GM12872 (cell line): ENCODE data around the gene HOXB5.

Source experiments
- TF ChIP-seq, protein P1 (sequence below): IDR thresholded peaks from 3 replicates; pipeline ENCODE4 v1.5.1; 2011; ENCODE audit warnings: low read depth, mild to moderate bottlenecking, low read length, moderate library complexity; ENCODE audit not compliant: insufficient read depth

Gene HOXB5

DNA sequence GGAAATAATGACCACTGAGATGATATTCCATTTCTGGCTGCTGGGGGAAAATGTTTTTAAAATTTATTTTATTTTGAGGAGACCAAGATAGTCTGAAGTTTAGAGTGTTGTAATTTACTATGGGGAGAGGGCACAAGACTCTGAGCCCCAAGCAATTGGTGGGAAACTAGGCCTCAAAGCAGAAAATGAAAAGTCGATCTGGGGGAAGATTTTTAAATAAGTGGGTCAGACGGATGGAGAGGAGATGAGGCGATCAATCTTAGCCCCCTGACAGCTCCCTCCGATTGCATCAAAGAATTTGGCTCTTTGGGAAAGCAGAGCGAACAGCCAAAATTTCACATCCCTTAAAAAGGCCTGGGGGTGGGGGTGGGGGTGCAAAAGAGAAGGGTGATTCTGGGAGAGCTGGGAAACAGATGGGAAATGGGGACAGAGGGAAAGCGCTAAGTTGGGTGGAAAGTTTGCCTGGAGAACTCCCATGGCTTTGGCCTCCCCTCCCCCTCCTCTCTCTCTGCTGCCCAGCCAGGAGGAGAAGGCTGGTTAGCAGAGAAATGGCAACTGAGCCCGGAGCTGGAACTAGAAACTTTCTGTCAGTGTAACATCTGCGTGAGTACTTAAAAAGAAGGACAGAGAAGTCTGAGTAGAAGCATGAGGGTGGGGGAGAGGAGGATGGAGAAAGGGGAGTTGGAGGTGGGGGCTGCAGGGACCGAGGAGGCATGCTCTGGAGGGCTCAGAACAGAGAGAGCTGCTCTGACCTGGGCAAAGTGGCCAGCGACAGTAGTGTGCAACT lies 47.2 kb downstream of the HOXB5 start:
- TF ChIP-seq, protein P1, sequence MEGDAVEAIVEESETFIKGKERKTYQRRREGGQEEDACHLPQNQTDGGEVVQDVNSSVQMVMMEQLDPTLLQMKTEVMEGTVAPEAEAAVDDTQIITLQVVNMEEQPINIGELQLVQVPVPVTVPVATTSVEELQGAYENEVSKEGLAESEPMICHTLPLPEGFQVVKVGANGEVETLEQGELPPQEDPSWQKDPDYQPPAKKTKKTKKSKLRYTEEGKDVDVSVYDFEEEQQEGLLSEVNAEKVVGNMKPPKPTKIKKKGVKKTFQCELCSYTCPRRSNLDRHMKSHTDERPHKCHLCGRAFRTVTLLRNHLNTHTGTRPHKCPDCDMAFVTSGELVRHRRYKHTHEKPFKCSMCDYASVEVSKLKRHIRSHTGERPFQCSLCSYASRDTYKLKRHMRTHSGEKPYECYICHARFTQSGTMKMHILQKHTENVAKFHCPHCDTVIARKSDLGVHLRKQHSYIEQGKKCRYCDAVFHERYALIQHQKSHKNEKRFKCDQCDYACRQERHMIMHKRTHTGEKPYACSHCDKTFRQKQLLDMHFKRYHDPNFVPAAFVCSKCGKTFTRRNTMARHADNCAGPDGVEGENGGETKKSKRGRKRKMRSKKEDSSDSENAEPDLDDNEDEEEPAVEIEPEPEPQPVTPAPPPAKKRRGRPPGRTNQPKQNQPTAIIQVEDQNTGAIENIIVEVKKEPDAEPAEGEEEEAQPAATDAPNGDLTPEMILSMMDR: no peak

DNA sequence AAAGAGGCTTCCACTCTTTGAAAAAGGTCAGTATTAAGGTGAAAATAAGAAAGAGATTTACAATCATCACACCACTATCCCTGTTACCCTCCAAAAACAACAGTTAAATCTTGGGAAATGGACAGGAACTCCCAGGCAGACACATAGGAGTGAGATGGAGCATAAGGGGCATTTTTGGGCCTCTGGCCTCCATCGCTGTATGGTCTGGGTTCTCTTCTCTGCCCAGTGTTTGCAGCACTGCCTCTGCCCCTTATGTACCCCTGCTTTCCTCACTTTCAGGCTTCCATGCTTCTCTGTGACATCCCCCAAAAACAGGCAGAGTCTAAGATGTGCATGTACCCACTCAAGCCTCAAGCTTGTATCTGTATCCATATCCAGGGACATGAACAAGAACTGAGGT lies 48.0 kb downstream of the HOXB5 start:
- TF ChIP-seq, protein P1: no peak

DNA sequence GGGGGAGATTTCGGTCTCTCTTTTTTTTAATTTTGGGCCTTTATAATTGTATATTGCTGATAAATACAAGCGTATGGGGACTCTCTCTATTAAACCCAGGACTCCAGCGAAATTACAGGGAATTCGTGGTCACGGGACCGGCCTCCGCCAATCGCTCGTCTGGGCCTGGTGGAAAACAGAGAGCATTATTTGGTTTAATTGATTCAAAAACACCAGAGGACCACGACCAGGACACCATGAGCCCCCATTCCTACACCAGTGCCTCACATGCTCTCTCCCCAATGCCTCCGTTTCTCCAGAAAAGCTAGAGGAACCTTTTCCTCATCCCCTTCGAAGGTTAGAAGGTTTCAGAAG lies 48.6 kb downstream of the HOXB5 start, which contains the start of gene HOXB2:
Gene HOXB2 (minus strand): TSS at position 88 of the 354 bp plus-strand sequence. CDS start 198 bp downstream, outside the sequence.
- TF ChIP-seq, protein P1: no peak

DNA sequence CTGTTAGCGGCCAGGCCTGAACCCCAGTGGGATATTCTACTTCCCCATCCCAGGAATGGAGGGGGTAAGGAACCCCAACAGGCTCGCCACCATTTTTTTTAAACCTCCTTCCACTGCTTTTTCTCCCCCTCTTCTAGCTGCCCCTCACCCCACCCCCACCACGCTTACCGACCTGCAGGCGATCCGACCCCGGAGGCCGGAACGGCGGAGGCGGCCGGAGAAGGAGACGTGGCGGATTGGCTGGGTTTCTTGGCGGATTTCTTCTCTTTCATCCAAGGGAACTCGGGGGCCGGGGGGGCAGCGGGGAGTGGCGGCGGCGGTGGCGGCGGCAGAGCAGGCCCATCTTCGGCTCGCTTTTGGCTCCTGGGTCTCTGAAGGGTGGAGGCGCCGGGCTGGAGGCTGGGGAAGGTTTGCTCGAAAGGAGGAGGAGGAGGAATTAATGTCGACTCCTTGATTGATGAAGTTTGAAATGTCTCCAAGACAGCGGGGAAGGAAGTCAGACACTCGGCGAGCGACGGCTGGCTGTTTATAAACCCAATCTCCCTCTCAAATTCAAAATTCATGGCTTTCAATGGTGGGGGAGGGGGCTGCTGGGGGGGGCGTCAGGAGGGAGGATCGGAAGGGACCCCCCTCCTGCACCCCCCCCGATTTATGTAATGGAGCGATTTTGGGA lies 49.1 kb downstream of the HOXB5 start:
- TF ChIP-seq, protein P1: no peak

DNA sequence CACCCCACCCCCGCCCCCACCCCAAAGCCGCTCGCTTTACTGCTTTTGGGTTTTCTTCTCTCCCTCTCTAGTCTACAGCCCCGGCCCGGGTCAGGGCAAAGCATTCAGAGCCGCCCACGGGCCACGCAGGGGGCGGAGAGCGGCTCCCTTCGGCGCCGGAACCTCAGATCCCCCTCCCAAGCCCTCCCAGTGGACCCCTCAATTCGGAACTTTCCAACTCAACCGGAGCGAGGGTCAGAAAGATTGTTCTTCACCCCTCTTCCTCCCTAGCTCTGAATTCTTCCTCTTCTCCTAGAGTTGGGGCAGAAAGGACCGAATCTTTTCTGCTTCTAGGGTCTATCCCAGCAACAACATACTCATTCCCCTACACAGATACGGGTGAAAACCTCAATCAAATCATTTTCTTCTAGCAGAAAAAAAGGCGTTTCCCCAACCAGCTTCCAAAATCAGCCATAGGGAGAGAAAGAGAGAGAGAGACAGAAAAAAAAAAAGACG lies 49.7 kb downstream of the HOXB5 start:
- TF ChIP-seq, protein P1: no peak

DNA sequence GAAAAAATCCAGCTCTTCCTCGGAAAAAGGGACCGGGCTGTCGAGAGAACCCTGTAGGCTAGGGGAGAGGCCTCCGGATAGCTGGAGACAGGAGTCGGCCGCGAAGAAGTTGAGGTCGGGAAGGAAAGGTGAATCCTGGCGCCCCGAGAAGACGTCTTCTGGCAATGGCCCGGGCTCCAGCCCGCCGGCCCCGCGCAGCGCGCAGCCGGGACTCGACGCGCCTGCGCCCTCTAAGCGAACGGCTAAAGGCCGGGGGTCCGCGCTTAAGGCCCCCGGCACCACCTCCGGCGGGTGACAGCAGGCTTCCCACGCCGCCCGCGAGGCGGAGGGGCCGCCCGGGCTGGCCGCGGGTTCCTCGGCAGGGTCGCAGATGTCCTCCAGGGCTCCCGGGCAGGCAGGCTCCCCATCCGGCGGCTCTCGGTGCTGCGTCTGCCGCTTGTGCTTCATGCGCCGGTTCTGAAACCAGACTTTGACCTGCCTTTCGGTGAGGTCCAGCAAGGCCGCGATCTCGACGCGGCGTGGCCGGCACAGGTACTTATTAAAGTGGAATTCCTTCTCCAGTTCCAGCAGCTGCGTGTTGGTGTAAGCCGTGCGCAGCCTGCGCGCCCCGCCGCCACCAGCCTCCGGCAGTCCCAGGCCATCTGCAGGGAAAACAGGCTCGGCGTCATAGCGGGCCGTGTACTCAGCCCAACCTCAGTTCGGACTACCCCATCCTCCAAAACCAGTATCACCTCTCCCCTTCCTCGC lies 50.3 kb downstream of the HOXB5 start:
- TF ChIP-seq, protein P1: peak; percentile 39; the same call in 2 of the 3 replicates

DNA sequence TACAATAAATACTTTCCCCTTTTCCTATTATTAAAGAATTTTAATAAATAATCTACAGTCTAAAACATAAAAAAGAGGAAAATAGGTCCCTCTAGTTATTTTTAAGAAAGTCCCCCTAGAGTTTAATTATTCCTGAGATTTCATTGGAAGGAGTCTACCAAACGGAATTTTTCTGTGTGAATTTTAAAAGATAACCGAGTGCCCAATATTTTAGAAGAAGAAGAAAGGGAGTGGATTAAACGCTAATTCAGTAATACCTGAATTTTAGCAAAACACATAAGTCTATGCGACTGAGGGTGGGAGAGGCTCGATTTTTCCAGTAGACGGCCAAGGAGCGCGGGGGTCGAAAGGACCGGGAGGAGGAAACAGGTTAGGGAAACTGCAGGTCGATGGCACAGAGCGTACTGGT lies 50.9 kb downstream of the HOXB5 start:
- TF ChIP-seq, protein P1: no peak
